Dendritic cell treated with granulocyte-macrophage colony-stimulating factor and Interleukin-4, amounts not matched to agents 40 ng/mL and 50 ng/mL, for 4 days (primary cell): ENCODE measurements around the gene BTG4.

Experiments
- H3K27ac Mint-ChIP-seq: one replicate; pipeline ENCODE4 v1.8.0; 2022; ENCODE audit warnings: mild to moderate bottlenecking, mixed read lengths
- H3K27me3 Mint-ChIP-seq: one replicate; pipeline ENCODE4 v1.8.0; 2022; ENCODE audit warnings: mild to moderate bottlenecking, mixed read lengths
- H3K36me3 Mint-ChIP-seq: one replicate; pipeline ENCODE4 v1.8.0; 2022; ENCODE audit warnings: low read depth, mixed read lengths
- H3K4me1 Mint-ChIP-seq: one replicate; pipeline ENCODE4 v1.8.0; 2022; ENCODE audit warnings: low read depth, mixed read lengths
- H3K4me3 Mint-ChIP-seq: one replicate; pipeline ENCODE4 v1.8.0; 2022; ENCODE audit warnings: mild to moderate bottlenecking, moderate library complexity, mixed read lengths
- H3K9me3 Mint-ChIP-seq: one replicate; pipeline ENCODE4 v1.8.0; 2022; ENCODE audit warnings: mixed read lengths
- intact Hi-C: fragments of 100-400 bp; cut with micrococcal nuclease; formaldehyde crosslinking; loops from one replicate; pipeline ENCODE4 v1.15.0; 2022

The BTG4 gene

GRCh38 chr11:111449696-111450479 is 62.3 kb downstream of the BTG4 start:
- Mint-ChIP-seq H3K9me3 (no peaks in the 10 kb centered on the region), H3K27me3 (peaks cover 7% of the 10 kb centered on the region), H3K36me3 (no peaks in the 10 kb centered on the region), H3K4me1 (peaks cover 16% of the 10 kb centered on the region), H3K4me3 (no peak overlapping the region), H3K27ac (no peak overlapping the region)
- intact Hi-C loops, result loop anchor here (10.0 kb wide), 1 partner anchor 325 kb away; no protein-coding TSS in a partner anchor

- no peaks in the 10 kb centered on the region for H3K36me3 Mint-ChIP-seq
- intact Hi-C loops, result no loop called here
- H3K9me3 Mint-ChIP-seq, result no peaks in the 10 kb centered on the region
- H3K27ac Mint-ChIP-seq, result no peak overlapping the region
- H3K4me3 Mint-ChIP-seq, result no peak overlapping the region
- peaks cover 4% of the 10 kb centered on the region for H3K27me3 Mint-ChIP-seq
- peaks cover 16% of the 10 kb centered on the region for H3K4me1 Mint-ChIP-seq
Observed at GRCh38 chr11:111448831-111449557, 63.2 kb downstream of the BTG4 start.

- Mint-ChIP-seq H3K9me3 (no peaks in the 10 kb centered on the region), H3K4me1 (peaks cover 16% of the 10 kb centered on the region), H3K27ac (no peak overlapping the region), H3K36me3 (no peaks in the 10 kb centered on the region), H3K4me3 (no peak overlapping the region), H3K27me3 (peaks cover 6% of the 10 kb centered on the region)
- intact Hi-C loops, result no loop called here
Observed at GRCh38 chr11:111448414-111448813, 63.8 kb downstream of the BTG4 start.

GRCh38 chr11:111447931-111448330 is 64.3 kb downstream of the BTG4 start:
- no peaks in the 10 kb centered on the region for H3K36me3 Mint-ChIP-seq
- peaks cover 16% of the 10 kb centered on the region for H3K4me1 Mint-ChIP-seq
- H3K27me3 Mint-ChIP-seq, result peaks cover 7% of the 10 kb centered on the region
- H3K27ac Mint-ChIP-seq, result no peak overlapping the region
- intact Hi-C loops, result no loop called here
- no peaks in the 10 kb centered on the region for H3K9me3 Mint-ChIP-seq
- no peak overlapping the region for H3K4me3 Mint-ChIP-seq

GRCh38 chr11:111447112-111447471 is 65.1 kb downstream of the BTG4 start:
- Mint-ChIP-seq H3K9me3 (no peaks in the 10 kb centered on the region), H3K4me1 (peaks cover 16% of the 10 kb centered on the region), H3K27me3 (peaks cover 3% of the 10 kb centered on the region), H3K36me3 (no peaks in the 10 kb centered on the region), H3K27ac (no peak overlapping the region), H3K4me3 (no peak overlapping the region)
- intact Hi-C loops, result no loop called here

GRCh38 chr11:111446404-111447111 is 65.6 kb downstream of the BTG4 start:
- no peak overlapping the region for H3K27ac Mint-ChIP-seq
- intact Hi-C loops, result loop anchor here (1.0 kb wide), 1 partner anchor 163 kb away; no protein-coding TSS in a partner anchor
- no peaks in the 10 kb centered on the region for H3K36me3 Mint-ChIP-seq
- H3K27me3 Mint-ChIP-seq, result peaks cover 3% of the 10 kb centered on the region
- no peaks in the 10 kb centered on the region for H3K9me3 Mint-ChIP-seq
- H3K4me1 Mint-ChIP-seq, result peaks cover 16% of the 10 kb centered on the region
- H3K4me3 Mint-ChIP-seq, result no peak overlapping the region

GRCh38 chr11:111445586-111445985 is 66.6 kb downstream of the BTG4 start:
- no peaks in the 10 kb centered on the region for H3K9me3 Mint-ChIP-seq
- H3K4me3 Mint-ChIP-seq, result no peak overlapping the region
- H3K27me3 Mint-ChIP-seq, result peaks cover 3% of the 10 kb centered on the region
- peaks cover 16% of the 10 kb centered on the region for H3K4me1 Mint-ChIP-seq
- H3K27ac Mint-ChIP-seq, result no peak overlapping the region
- intact Hi-C loops, result no loop called here
- H3K36me3 Mint-ChIP-seq, result no peaks in the 10 kb centered on the region
